ENCODE data around the gene LYPD4.

DNA sequence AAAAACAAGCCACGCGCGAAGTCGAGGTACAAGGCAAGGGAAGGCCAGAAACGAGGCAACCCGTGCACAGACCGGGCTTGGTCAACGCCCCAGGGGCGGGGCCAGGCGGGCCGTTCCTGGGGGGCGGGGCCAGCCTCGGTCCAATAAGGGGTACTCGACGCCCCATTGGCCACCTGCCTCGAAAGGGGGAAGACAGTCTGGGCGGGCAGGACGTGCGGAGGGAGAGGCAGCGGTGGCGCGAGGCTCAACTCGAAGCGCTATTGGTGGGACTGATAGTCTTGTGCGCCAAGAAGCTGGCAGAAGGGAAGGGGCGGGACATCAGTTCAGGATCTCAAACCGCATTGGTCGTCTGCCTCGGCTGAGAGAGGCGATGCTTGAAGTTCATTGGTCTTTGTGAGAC is at the start of gene LYPD4:
- TF ChIP-seq POLR2A (IDR thresholded peaks at IDR 0.05) (no peak), EP300 (IDR thresholded peaks at IDR 0.05) (no peak), POLR2AphosphoS5 (IDR thresholded peaks at IDR 0.05) (no peak)
- TF ChIP-seq, protein P1, sequence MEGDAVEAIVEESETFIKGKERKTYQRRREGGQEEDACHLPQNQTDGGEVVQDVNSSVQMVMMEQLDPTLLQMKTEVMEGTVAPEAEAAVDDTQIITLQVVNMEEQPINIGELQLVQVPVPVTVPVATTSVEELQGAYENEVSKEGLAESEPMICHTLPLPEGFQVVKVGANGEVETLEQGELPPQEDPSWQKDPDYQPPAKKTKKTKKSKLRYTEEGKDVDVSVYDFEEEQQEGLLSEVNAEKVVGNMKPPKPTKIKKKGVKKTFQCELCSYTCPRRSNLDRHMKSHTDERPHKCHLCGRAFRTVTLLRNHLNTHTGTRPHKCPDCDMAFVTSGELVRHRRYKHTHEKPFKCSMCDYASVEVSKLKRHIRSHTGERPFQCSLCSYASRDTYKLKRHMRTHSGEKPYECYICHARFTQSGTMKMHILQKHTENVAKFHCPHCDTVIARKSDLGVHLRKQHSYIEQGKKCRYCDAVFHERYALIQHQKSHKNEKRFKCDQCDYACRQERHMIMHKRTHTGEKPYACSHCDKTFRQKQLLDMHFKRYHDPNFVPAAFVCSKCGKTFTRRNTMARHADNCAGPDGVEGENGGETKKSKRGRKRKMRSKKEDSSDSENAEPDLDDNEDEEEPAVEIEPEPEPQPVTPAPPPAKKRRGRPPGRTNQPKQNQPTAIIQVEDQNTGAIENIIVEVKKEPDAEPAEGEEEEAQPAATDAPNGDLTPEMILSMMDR (IDR thresholded peaks at IDR 0.05) = no peak
